ENCODE results near the gene FAM83D. TPM values are rescaled to one million over a fixed set of nuclear protein-coding genes. Genes with fewer than 3 reads are reported as not detected.
"Not testable (repeated sequence)": the region's sequence is repeated elsewhere in the genome, so short reads cannot be mapped to it uniquely, and the experiment has no call there.

FAM83D gene
- total and polyA plus RNA-seq, 7 donors, result 0.11 to 0.32 (median 0.12) TPM; not detected in 3

DNA sequence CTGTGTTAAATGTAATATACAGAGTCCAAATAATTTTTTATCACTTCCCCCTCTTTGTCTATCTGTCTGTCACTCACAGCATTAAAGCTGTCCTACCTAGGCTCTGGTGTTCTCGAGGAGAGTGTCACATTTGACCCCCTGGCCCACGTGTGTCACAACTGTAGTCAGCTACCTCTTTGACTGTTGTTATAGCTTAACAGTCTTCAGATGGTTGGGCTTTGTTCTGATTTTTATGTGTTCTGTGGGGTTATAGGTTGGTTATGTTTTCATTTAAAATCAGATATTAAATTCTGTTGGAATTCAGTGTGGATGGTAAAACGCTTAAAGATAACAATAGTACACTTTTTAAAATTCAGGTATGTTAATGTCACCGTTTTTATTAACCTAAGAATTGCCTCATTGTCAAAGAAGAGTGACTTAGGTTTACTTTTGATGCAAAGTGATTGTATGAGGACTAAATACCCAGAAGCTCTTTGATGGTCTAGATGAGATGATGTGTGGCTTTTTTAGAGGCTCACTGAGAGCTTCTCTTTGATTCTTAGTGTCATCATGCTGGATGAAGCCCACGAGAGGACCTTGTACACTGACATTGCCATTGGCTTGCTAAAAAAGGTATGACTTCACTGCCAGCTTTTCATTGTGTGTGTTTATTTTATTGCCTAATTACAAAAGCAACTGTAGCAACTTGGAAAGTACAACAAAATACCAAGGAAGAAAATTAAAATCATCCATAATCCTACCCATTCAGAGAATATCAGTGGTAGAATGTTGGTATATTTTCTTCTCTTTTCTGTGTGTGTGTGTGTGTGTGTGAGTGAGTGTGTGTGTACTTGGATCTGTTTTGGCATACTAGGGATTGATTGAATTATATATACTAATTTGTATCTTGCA is 65.8 kb downstream of the FAM83D start:
- H3K27ac ChIP-seq, result no peak overlapping the region

DNA sequence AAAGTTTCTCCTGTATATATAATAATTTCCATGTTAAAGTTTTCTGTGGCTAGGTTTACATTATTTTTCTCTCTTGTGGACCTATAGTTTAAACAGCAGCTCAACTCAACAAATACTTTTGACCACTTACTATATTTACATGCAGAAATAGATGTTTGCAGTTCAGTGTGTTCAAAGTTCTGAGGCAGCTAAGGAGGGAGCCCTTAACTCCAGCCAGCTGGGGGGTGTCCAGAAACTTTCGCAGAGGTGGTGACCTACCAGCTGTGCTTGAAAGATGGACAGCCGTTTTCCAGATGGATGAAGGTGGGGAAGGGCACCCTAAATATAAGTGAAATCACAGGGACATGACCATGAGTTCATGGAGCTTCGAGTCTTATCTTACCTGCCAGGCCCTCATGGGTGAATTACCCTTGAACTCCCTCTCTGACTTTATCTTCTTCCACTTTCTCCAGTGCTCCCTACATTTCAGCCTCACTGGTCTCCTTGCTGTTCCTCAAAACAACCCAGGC is 69.4 kb downstream of the FAM83D start:
- peaks cover 4 to 93% of the 10 kb centered on the region in 2 donors for H3K36me3 ChIP-seq (ENCODE audit: insufficient read depth in 1 of 2, low read depth in 1 of 2)
- no peak for TF ChIP-seq CTCF (IDR thresholded peaks at IDR 0.05)
- intact Hi-C loops (cut with DNase I), result no loop called here
- H3K9me3 ChIP-seq, result no peaks in the 10 kb centered on the region
- no peak for ATAC-seq
- H3K4me3 ChIP-seq, result no peak overlapping the region
- H3K4me1 ChIP-seq, result no peaks in the 10 kb centered on the region
- H3K27me3 ChIP-seq (ENCODE audit: insufficient read depth in 3 of 3, low read length in 2 of 3), result no peaks in the 10 kb centered on the region
- no peak overlapping the region for H3K27ac ChIP-seq
- 63 to 72% (median 68%) methylated on average over 3 of the region's 3 CpGs for WGBS, 3 donors
- no peak for DNase-seq

More for the DNA sequence above, 65.8 kb downstream of the FAM83D start:
- DNase-seq, result no peak
- 67 to 72% (median 71%) methylated on average over 5 of the region's 5 CpGs for WGBS, 3 donors
- H3K27me3 ChIP-seq (ENCODE audit: insufficient read depth in 3 of 3, low read length in 2 of 3), result no peaks in the 10 kb centered on the region
- peaks cover 4 to 84% of the 10 kb centered on the region in 2 donors for H3K36me3 ChIP-seq (ENCODE audit: insufficient read depth in 1 of 2, low read depth in 1 of 2)
- TF ChIP-seq CTCF (IDR thresholded peaks at IDR 0.05), result no peak
- no peak overlapping the region for H3K4me3 ChIP-seq
- H3K9me3 ChIP-seq, result no peaks in the 10 kb centered on the region
- no peak for ATAC-seq
- intact Hi-C loops (cut with DNase I), result no loop called here
- no peaks in the 10 kb centered on the region for H3K4me1 ChIP-seq

DNA sequence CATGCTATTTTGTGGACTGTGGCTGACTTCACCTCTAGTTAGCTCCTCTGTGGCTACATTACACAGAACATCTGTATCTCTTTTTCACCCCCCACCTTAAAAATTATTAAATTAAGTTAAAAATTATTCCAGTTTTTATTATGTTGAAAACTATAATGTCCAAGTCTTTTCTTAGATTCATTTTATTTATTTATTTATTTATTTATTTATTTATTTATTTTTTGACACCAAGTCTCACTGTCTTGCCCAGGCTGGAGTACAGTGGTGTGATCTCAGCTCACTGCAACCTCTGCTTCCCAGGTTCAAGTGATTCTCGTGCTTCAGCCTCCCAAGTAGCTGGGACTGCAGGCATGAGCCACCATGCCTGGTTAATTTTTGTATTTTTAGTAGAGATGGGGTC is 70.6 kb downstream of the FAM83D start:
- H3K27me3 ChIP-seq (ENCODE audit: insufficient read depth in 3 of 3, low read length in 2 of 3); H3K27ac ChIP-seq; intact Hi-C loops (cut with DNase I); H3K4me1 ChIP-seq; ATAC-seq; H3K9me3 ChIP-seq; DNase-seq; H3K4me3 ChIP-seq: not testable (repeated sequence)
- 93 to 96% (median 96%) methylated on average over 1 of the region's 1 CpG for WGBS, 3 donors
- H3K36me3 ChIP-seq (ENCODE audit: insufficient read depth in 1 of 2, low read depth in 1 of 2), result peaks cover 4 to 93% of the 10 kb centered on the region in 2 donors

GRCh38 chr20:38997622-38998021 is 71.4 kb downstream of the FAM83D start:
- DNase-seq (no peak), ATAC-seq (no peak)
- Histone ChIP-seq H3K27me3 (ENCODE audit: insufficient read depth in 3 of 3, low read length in 2 of 3) (no peaks in the 10 kb centered on the region), H3K4me1 (no peaks in the 10 kb centered on the region), H3K4me3 (no peak overlapping the region), H3K9me3 (no peaks in the 10 kb centered on the region), H3K36me3 (ENCODE audit: insufficient read depth in 1 of 2, low read depth in 1 of 2) (peaks cover 4 to 93% of the 10 kb centered on the region in 2 donors), H3K27ac (no peak overlapping the region)
- no peak for TF ChIP-seq CTCF (IDR thresholded peaks at IDR 0.05)
- intact Hi-C loops (cut with DNase I), result no loop called here
- WGBS, 3 donors, result 92 to 95% (median 94%) methylated on average over 8 of the region's 8 CpGs

DNA sequence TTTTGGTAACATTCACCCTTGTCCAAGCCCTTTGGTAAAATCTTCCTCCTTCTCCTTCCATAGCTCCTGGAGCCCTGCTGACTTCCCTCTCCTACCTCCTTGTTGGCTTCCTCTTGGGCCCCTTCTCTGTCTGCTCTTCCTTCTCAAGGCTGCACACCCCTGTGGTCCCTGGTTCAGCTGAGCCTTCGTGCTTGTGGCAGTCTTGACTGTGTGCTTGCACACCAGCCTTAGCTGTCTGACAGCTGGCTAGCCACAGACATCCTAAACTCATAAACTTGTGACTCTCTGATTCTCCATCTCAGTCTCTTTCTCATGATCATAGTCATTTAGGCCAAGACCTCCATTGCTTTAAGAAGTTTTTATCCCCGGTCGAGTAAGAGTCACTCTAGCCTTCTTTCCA is 73.0 kb downstream of the FAM83D start:
- 92 to 97% (median 96%) methylated on average over 3 of the region's 3 CpGs for WGBS, 3 donors
- intact Hi-C loops (cut with DNase I), result no loop called here
- Histone ChIP-seq H3K27ac (no peak overlapping the region), H3K4me1 (no peaks in the 10 kb centered on the region), H3K4me3 (no peak overlapping the region), H3K9me3 (no peaks in the 10 kb centered on the region), H3K27me3 (ENCODE audit: insufficient read depth in 3 of 3, low read length in 2 of 3) (no peaks in the 10 kb centered on the region), H3K36me3 (ENCODE audit: insufficient read depth in 1 of 2, low read depth in 1 of 2) (peaks cover 7 to 97% of the 10 kb centered on the region in 2 donors)
- ATAC-seq, result no peak
- TF ChIP-seq CTCF (IDR thresholded peaks at IDR 0.05), result no peak
- no peak for DNase-seq

Data from psoas muscle (tissue), 8 donors.